Left lung (tissue), 10 donors: ENCODE data around the gene SIX5. TPM values are rescaled to one million over a fixed set of nuclear protein-coding genes. Genes with fewer than 3 reads are reported as not detected.

Source experiments
- ATAC-seq: fragments of 200-7000 bp; cut with Tn5 transposase; one replicate; pipeline ENCODE4 v1.9.1; 2020; ENCODE audit warnings: moderate library complexity
- DNase-seq, 4 donors: peaks; one replicate each; pipeline ENCODE4 v3.0.0-alpha.2; 2013 to 2020
- H3K27ac ChIP-seq, 2 donors: fragments of 200-600 bp; sonication (generic) in 1 of 2; one replicate each; pipeline versions ENCODE4 v1.5.0 to v1.8.0; 2020 to 2021
- H3K27me3 ChIP-seq, 2 donors: fragments of 200-600 bp; sonication (generic) in 1 of 2; one replicate each; pipeline versions ENCODE4 v1.5.0 to v1.8.0; 2020 to 2021
- H3K36me3 ChIP-seq, 2 donors: fragments of 200-600 bp; sonication (generic) in 1 of 2; one replicate each; pipeline versions ENCODE4 v1.5.0 to v1.8.0; 2020 to 2021
- H3K4me1 ChIP-seq, 2 donors: fragments of 200-600 bp; one replicate each; pipeline ENCODE4 v1.8.0; 2021
- H3K4me3 ChIP-seq, 2 donors: fragments of 200-600 bp; sonication (generic) in 1 of 2; one replicate each; pipeline versions ENCODE4 v1.5.0 to v1.8.0; 2020 to 2021; ENCODE audit warnings: mild to moderate bottlenecking in 1 of 2
- H3K9me3 ChIP-seq, 2 donors: fragments of 200-600 bp; sonication (generic) in 1 of 2; one replicate each; pipeline versions ENCODE4 v1.5.0 to v1.8.0; 2020 to 2021
- CTCF ChIP-seq, 2 donors: fragments of 200-600 bp; sonication (generic) in 1 of 2; IDR thresholded peaks; one replicate each; pipeline versions ENCODE4 v1.5.0 to v1.8.0; 2021; ENCODE audit warnings: antibody characterized with exemption in 2 of 2
- intact Hi-C, 2 donors: fragments of 100-400 bp; cut with DNase I; formaldehyde crosslinking; loops; one replicate each; pipeline versions ENCODE4 v1.11.2 to v1.14.2; 2022
- polyA plus RNA-seq, 6 donors: library from polyadenylated mRNA; unstranded; fragments of 120-200 nt; gene quantifications; one replicate each; pipeline ENCODE4 v1.2.1, GENCODE V29; 2013; ENCODE audit not compliant: insufficient read length in 6 of 6
- total RNA-seq, 2 donors: library from RNA; stranded (reverse); fragmentation: NEBNext Ultra II Directional; extraction: Animal tissue kit (Norgen Biotek cat#: 25700); gene quantifications; one replicate each; pipeline ENCODE4 v1.2.1, GENCODE V29; 2021
- donor health status: DM: no; HTN: yes; CAD: no.
- donor health status: DM: no; HTN: no; CAD: no.

Gene SIX5
- total and polyA plus RNA-seq, 8 donors = 11.5 to 25.0 (median 20.1) TPM

- no peak for TF ChIP-seq CTCF (IDR thresholded peaks at IDR 0.05)
- ATAC-seq (no peak), DNase-seq (no peak)
- no peak overlapping the region for H3K27ac ChIP-seq
- peaks cover 0 to 25% of the 10 kb centered on the region in 2 donors for H3K36me3 ChIP-seq
- no peaks in the 10 kb centered on the region for H3K9me3 ChIP-seq
- H3K27me3 ChIP-seq = peaks cover 0 to 96% of the 10 kb centered on the region in 2 donors
- peak overlapping the region in 1 of 2 donors; percentile 35 for H3K4me3 ChIP-seq
- intact Hi-C loops = no loop called here
- H3K4me1 ChIP-seq = peaks cover 11 to 42% of the 10 kb centered on the region in 2 donors
Observed at GRCh38 chr19:45780448-45781213, 11.6 kb upstream of the SIX5 start.

- Histone ChIP-seq H3K36me3 (peaks cover 0 to 20% of the 10 kb centered on the region in 2 donors), H3K4me3 (no peak overlapping the region), H3K9me3 (no peaks in the 10 kb centered on the region), H3K4me1 (peaks cover 11 to 42% of the 10 kb centered on the region in 2 donors), H3K27me3 (peaks cover 0 to 92% of the 10 kb centered on the region in 2 donors), H3K27ac (no peak overlapping the region)
- TF ChIP-seq CTCF (IDR thresholded peaks at IDR 0.05) = no peak
- no peak for DNase-seq
- no peak for ATAC-seq
- intact Hi-C loops = no loop called here
Observed at GRCh38 chr19:45780146-45780447, 11.0 kb upstream of the SIX5 start.

GRCh38 chr19:45779231-45780145, 10.4 kb upstream of the SIX5 start:
- peak overlapping the region in 1 of 2 donors; percentile 7 for H3K4me3 ChIP-seq
- peak in 3 of 4 donors; percentile 73 to 92 (median 81) for DNase-seq

GRCh38 chr19:45778010-45778661, 9.1 kb upstream of the SIX5 start:
- peaks cover 8 to 37% of the 10 kb centered on the region in 2 donors for H3K4me1 ChIP-seq
- H3K36me3 ChIP-seq = peaks cover 0 to 29% of the 10 kb centered on the region in 2 donors
- no peak for TF ChIP-seq CTCF (IDR thresholded peaks at IDR 0.05)
- ATAC-seq (no peak), DNase-seq (peak in 1 of 4 donors; percentile 63)
- H3K27ac ChIP-seq = no peak overlapping the region
- peaks cover 0 to 92% of the 10 kb centered on the region in 2 donors for H3K27me3 ChIP-seq
- H3K4me3 ChIP-seq = no peak overlapping the region
- no peaks in the 10 kb centered on the region for H3K9me3 ChIP-seq
- intact Hi-C loops = no loop called here

More at GRCh38 chr19:45779231-45780145, 10.4 kb upstream of the SIX5 start:
- intact Hi-C loops = no loop called here
- peaks cover 0 to 25% of the 10 kb centered on the region in 2 donors for H3K36me3 ChIP-seq
- peaks cover 0 to 92% of the 10 kb centered on the region in 2 donors for H3K27me3 ChIP-seq
- no peaks in the 10 kb centered on the region for H3K9me3 ChIP-seq
- ATAC-seq = peak; percentile 89
- no peak overlapping the region for H3K27ac ChIP-seq
- peak; percentile 54 to 63 for TF ChIP-seq CTCF (IDR thresholded peaks at IDR 0.05)
- H3K4me1 ChIP-seq = peaks cover 11 to 42% of the 10 kb centered on the region in 2 donors
